Stimulated activated CD4-positive, alpha-beta T cell treated with anti-CD3 and anti-CD28 coated beads, Interleukin-4, amount 100 ng/mL, for 48 hours (primary cell): ENCODE measurements around the gene UBN1.

Experiments used
- DNase-seq, 2 donors: peaks; one replicate each; pipeline ENCODE4 v3.0.0-alpha.2; 2020; ENCODE audit warnings: low read depth in 2 of 2

UBN1 gene

DNA sequence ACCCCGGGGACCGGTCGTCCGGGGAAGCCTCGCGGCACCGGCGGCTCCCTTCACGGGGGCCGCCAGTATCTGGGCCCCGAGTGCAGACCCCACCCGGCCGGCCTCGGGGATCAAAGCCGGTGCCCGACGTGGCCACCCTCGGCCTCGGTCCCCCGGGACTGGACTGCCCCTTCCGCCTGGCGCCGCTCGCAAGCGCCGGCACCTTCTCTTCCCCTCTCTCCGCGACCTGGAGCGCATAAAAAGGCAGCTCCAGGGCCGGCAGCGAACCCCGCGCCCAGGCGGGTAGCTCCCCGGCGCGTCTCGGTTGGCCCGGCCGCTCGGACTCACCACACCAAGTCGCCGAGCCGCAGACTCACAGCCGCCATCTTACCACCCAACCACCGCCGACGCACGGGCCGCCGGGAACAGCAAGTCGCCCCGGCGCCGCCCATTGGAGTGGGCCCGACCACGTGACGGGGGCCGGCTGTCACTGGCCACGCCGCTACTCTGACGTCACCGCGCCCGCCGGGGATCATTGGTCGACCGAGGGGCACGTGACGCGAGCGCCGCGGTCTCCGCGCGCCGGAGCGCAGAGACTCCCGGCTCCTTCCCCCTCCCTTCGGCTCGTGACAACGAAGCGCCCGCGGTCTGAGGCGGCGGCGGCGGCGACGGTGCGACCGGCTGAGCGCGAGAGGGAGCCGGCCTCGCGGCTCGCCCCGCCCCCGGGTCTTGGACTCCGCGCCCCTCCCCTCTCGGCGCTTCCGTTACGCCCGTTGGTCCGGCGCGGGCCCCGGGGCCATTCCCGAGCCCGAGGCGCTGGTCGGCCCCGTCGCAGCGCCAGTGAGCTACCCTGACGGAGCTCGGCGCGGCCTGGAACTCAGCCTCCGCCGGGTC lies at the start of gene UBN1, which contains the start of gene GLYR1:
Gene UBN1 (plus strand): TSS at position 581 of the 873 bp plus-strand sequence. CDS start 5,437 bp downstream, outside the sequence.
Gene GLYR1 (minus strand): TSS at position 388 of the 873 bp plus-strand sequence. CDS start 23 bp downstream, at position 365.
- peak; percentile 100 for DNase-seq

DNA sequence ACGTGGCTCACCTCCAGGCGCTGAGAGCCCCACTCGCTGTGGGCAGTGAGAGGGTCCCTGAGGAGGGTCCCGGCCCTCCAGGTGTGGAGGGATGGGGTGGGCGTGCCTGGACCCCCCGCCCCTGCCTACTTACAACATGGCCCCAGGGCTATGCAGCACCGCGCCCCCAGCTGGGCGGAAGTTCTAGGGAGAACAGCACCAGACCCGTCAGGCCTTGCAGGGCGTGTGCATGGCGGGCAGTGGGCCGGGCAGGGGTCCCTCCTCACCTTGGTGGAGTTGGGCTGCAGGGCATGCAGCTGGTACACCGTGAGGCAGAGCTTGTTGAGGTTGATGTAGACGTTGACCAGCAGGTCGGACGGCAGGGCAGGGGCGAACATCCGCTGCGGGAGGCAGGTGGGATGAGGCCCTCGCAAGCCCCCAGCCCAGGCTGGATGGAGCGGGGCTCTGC lies 49.5 kb upstream of the UBN1 start:
- no peak for DNase-seq

- DNase-seq: no peak
Measured at GRCh38 chr16:4798456-4798855, 48.8 kb upstream of the UBN1 start.

DNA sequence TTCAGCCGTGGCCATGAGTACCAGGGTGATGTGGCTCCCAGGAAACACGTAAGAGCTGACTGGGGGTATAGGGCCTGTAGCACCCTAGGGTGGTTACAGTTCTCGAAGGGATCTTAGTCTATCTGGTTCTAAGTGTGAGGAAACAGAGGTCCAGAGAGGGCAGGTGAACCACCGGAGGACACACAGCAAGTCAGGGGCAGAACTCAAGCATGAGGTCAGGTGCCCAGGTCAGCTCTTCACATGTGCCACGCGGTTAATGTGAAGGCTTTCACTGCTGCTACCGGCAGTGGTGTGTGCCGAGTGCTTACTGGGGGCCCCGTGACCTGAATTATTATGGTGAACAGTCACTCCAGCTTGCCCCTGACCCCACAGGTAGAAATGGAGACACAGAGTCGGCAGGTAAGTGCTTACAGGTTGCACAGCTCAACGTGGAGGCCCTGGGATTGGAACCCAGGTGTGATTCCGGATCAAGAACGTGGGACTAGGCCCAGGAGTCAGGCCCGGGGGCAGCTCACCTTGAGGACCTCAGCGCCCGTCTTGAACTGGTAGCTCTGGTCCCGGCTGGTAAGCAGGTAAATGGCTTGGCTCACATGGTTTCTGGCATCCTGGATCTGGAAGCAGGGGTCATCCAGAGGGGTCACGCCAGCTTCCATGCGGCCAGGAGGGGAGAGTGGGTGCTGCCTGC lies 48.0 kb upstream of the UBN1 start:
- DNase-seq: no peak

DNA sequence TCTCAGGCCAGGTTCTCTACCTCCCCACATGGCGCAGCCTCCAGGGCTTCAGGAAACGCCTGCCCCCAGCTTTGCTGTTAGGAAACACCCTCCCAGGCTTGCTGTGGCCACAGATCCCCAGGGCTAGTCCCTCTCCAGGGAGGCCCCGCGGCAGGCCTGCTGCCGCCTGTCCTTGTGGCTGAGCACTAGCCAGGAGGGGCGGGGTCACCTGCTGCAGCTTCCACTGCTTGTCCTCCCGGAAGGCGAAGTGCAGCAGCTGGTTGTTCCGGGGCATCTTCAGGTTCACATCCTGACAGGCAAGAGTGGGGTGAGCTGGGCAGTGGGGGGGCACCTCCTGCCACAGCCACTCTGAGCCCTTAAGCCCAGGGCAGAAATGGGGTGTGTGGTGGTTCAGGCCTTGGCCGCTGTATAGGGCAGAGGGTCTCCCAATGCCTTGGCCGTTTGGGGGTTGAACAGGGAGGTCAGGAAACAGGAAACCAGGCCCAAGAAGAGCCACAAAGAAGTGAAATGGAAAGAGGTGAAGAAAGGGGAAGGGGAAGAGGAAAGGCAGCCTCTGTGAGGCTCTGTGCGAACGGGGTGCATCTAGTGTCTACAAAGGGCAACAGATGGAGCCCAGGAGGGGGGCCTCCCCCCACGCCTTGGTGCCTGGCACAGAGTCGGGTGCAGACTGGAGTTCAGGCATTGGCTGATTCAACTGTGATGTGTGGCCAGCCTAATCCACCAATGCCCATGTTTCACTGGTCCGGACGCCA lies 46.8 kb upstream of the UBN1 start:
- no peak for DNase-seq

DNA sequence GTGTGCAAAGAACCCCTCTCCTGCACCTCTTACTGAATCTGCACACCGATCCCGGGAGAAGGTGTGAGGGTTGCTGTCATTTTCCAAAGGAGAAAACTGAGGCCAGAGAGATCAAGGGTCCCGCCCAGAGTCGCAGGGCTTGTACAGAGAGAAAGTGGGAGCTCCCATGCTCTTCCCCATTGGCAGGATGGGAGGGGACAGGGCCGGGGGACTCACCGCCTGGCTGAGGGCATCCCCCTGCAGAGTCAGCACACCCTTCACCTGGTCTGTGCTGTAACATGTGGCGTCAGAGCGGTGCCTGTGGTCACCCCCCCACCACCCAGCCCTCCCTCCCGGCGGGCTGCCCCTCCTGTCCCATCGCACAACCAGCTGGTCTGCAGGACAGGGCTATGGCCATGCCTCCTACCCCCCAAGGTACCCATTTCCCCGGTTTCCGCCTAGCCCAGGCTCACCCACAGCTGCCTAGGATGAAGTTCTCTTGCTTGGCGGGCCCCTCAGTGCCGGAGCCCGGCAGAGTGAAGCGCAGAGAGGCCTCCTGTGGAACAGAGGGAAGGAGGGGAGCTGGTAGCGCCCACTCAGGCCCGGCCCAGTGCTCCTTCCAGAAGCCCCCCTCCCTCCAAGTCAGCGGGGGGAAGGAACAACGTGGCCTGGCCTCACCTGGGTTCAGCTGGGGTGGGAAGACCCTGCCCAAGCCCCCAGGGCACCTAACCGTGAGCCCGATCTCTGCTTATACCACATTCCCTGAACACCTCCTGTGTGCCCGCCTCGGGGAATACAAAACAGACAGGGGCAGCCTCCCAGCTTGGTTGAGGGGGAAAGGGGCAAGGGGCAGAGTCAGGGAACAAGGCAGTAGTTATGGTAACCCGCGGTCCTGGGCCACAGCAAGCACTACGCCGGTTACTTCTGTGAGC lies 46.0 kb upstream of the UBN1 start:
- DNase-seq: no peak

GRCh38 chr16:4801962-4802658 lies 45.2 kb upstream of the UBN1 start, which contains the start of gene ROGDI:
Gene ROGDI (minus strand): TSS chr16:4802633. CDS start chr16:4802571, 62 bp downstream.
- DNase-seq: peak; percentile 57 to 71

DNA sequence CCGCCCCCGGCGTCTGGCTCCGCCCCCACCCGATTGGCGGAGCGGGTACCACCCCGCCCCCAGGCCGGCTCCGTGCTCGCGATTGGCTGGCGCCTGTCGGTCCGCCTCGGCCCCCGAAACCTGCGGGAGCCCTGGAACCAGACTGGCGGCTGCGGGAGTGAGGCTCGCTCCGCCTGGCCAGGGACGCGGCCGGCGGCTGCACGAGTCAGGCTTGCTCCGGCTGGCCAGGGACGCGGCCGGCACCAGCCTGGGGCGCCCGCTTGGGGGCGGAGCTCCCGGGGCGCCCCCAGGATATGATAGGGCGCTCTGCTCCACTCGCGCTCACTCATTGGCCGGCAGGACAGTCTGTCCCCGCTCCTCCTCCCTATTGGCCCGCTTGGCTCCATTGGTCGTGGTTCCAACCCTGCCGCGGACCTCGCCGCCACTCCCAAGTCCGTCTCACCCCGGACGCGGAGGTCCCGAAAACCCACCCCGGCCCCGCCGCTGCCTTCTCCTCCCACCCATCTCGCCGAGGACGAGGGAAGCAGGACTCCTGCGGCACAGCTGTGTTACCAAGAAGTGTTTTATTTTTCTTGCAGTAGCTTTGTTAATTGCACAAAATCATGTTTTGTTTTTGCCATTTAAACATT lies 44.5 kb upstream of the UBN1 start:
- peak; percentile 84 to 87 for DNase-seq

DNA sequence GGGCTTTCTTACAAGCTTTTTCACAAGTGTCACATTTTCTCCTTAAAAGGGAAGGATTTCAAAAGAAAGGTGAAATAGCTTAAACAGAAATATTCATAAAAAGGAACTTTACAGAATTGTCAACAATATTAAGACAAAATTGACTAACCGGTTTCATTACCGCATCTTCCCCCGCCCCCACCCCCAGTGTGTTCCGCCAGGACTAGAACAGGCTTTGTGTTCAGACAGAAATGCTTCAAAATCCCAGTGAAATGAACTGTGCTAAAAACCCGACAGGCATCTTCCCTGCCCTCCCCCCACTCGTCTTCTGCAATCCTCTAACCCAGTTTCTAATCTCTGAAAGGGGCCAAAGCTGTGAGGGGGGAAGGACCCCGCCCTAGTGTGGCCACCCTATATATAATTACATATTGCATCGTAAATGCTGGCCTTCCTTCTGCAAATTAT lies 43.9 kb upstream of the UBN1 start:
- no peak for DNase-seq

DNA sequence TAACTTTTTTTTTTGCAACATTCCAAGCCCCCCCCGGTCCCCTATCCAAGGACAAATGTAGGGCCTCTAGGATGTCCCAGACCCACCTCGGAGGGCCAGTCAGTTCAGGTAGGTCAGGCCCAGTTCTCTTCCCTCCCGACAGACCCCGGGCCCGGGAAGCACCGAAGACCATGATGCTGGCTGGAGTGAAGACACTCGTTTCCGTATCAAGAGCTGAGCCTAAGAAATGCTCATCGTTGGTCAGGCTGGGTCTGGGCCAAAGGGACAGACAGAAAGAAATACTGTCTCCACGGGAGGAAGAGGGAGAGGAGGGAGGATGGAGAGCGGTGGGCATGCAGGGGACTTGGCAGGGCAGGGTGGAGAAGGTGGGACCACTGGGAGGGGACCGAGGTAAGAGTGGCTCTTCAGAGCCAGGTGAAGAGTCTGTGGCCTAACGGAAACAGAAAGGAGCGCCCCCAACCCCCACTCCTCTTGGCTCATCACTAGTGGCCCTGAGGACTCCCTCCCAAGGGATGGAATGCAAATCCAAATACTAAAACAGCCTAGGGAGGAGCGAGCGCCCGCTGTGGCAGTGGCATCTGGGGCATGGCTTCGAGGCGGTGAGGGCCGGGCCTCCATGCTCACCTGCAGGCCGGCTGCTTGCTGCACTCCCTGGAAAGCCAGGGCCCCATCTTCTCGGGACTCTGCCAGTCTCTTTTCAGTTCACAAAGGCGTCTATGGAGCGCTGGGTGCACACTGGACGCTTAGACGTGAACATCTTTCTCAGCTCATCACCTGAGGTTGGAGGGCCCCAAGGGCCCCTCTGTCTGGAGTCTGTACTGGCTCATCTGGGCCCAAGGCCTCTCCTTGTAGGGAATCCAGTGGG lies 43.2 kb upstream of the UBN1 start:
- DNase-seq: no peak

DNA sequence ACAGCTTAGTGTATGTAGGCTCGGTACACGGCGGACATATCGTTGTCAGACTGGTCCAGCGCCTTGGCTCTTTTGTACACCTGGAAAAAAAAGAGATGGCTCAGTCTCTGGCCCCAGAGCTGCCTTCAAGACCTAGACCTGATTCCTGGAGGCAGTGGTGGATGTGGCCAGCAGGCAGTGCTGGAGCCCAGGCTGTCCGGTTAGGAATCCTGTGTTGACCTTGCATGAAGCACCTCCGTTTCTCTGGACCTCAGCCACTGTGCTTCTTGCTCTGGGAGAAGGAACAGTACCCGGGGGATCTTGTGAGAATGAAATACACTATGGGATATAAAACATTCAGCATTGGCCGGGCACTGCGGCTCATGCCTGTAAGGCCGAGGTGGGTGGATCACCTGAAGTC lies 42.0 kb upstream of the UBN1 start:
- DNase-seq: no peak

DNA sequence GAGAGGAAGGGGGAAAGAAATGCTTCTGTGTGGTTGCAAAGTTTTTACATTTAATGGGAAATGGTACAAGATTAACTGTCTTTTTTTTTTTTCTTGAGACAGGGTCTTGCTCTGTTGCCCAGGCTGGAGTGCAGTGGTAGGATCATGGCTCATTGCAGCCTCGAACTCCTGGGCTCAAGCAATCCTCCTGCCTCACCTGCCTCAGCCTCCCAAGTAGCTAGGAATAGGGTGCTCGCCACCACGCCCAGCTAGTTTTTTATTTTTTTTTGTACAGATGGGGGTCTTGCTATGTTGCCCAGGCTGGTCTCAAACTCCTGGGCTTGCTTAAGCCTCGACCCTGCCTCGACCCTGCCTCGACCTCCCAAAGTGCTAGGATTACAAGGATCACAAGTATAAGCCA lies 41.0 kb upstream of the UBN1 start:
- DNase-seq: no peak

DNA sequence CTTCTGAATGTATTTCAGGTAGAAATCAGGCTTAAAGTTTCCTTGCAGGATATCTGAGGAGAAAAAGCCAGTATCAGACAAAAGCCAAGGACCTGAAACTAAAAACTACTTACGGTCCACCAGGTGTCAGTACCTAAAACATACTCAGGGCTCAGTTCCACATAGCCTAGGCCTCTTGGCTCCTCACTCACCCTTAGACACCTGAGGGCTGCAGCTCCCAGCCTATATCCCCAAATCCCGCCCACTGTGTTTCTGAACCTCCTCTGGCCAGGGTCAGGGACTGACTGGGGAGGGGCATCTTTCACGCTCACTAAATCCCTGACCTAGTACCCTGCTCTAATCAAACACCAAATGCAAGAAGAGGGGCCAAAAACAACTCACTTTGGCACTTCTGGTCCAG lies 36.0 kb upstream of the UBN1 start:
- no peak for DNase-seq

- no peak for DNase-seq
Measured at GRCh38 chr16:4811773-4812172, 35.5 kb upstream of the UBN1 start.

DNA sequence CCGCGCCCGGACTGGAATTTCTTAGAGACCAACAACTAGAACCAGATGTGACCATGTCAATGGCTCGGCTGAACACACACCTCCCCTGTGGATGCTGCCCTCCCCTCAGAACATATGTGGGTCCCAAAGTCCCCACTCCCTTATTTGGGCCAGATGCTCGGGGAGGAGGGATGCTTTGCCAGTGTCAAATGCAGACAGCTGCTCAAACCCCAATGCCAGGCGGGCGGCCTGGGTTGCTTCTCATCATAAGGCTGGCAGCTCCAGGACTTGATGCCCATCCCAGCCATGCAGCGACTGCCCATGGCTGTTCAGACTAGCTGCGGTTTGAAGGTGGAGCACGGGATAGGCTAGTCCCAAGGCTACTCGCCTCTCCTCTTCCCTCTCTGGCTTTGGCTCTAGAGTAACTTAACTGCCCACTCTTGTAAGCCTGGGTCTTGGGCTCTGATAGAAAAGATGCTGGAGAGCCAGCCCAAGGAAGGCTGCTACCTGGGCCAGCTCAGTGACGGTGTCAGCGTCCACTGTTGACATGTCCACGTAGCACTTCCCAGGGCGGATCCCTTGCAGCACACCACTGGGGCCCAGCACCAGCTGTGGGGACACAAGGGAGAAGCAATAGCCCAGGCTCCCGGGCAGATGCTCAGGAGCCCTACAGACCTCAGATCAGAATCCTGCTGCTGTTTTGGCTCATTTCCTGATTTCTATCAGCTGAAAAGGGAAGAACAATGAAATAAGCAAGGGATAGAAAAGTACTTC lies 33.9 kb upstream of the UBN1 start:
- DNase-seq: no peak

GRCh38 chr16:4814046-4814445 lies 33.2 kb upstream of the UBN1 start:
- no peak for DNase-seq

GRCh38 chr16:4814542-4815173 lies 32.6 kb upstream of the UBN1 start:
- DNase-seq: no peak

- no peak for DNase-seq
Measured at GRCh38 chr16:4820652-4821051, 26.6 kb upstream of the UBN1 start.
